Retinal pigment epithelial cell (primary cell): ENCODE results near the gene KRTAP5-3.

Experiments
- DNase-seq: peaks from one replicate; pipeline ENCODE4 v3.0.0-alpha.2; 2010; ENCODE audit warnings: low read depth
- H3K4me3 ChIP-seq: 2 replicates; pipeline ENCODE4 v1.5.1; 2011; ENCODE audit warnings: mild to moderate bottlenecking, low read length, control low read depth, moderate library complexity
- TF ChIP-seq, protein P1 (sequence below): conservative IDR thresholded peaks from 2 replicates; pipeline ENCODE4 v1.5.1; 2011; ENCODE audit warnings: low read depth, low read length, control low read depth, inconsistent platforms

Gene KRTAP5-3, protein sequence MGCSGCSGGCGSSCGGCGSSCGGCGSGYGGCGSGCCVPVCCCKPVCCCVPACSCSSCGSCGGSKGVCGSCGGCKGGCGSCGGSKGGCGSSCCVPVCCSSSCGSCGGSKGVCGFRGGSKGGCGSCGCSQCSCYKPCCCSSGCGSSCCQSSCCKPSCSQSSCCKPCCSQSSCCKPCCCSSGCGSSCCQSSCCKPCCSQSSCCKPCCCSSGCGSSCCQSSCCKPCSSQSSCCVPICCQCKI

DNA sequence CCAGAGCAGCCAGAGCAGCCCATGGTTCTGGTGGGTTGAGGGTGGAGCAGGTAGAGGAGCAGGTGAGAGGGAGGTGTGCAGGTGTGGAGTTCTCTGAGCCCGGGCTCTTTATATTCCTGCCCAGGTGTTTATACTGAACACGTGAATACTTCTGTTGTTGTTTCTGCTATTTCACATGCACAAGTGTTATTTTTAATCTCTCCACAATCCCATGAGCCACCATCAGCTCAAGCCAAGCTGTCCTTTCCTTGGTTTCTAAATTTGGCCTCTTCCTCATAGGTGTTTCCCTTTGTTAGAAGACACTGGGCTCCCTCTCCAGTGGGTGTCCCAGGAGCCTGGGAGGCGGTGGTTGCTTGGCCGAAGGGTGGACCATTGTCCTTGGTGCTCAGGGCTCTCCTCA, at the start of gene KRTAP5-3:
TSS of gene KRTAP5-3 (minus strand) at position 101 of the 400 bp plus-strand sequence. CDS start at position 23, 78 bp downstream.
- no peak for DNase-seq
- no peak within 1 kb of the TSS for H3K4me3 ChIP-seq
- TF ChIP-seq, protein P1, sequence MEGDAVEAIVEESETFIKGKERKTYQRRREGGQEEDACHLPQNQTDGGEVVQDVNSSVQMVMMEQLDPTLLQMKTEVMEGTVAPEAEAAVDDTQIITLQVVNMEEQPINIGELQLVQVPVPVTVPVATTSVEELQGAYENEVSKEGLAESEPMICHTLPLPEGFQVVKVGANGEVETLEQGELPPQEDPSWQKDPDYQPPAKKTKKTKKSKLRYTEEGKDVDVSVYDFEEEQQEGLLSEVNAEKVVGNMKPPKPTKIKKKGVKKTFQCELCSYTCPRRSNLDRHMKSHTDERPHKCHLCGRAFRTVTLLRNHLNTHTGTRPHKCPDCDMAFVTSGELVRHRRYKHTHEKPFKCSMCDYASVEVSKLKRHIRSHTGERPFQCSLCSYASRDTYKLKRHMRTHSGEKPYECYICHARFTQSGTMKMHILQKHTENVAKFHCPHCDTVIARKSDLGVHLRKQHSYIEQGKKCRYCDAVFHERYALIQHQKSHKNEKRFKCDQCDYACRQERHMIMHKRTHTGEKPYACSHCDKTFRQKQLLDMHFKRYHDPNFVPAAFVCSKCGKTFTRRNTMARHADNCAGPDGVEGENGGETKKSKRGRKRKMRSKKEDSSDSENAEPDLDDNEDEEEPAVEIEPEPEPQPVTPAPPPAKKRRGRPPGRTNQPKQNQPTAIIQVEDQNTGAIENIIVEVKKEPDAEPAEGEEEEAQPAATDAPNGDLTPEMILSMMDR = no peak

DNA sequence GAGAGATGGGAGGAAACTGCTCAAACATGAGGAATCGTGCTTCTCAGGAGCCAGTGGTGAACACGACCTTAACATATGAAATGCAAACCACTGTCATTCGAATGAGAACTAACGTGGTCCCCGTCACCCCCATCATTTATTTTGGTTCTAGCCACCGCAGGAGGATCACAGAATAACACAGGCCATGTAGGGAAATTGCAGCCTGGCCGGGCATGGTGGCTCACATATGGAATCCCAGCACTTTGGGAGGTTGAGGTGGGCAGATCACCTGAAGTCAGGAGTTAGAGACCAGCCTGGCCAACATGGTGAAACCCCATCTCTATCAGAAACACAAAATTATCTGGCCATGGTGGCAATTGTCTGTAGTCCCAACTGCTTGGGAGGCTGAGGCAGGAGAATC, 48.4 kb upstream of the KRTAP5-3 start:
- H3K4me3 ChIP-seq = no peak overlapping the region
- no peak for DNase-seq
- TF ChIP-seq, protein P1 = no peak

DNA sequence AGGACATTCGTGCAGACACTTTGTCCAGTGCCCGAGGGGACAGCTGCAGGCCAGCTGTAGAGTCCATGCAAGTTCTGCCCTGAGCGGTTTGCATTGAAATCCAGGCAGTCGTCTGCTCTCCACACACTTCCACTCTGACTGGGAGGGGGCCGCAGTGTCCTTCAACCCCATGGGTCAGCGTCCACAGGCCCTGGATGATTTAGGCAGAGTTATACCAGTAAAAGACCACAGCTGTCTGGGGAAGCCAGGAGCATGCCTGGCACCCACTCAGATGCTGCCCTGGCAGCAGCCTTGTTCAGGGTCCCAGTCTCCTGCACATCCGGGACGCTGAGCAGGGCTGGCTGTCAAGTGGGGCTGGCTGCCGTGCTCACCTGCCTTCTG, 47.8 kb upstream of the KRTAP5-3 start:
- no peak for DNase-seq
- H3K4me3 ChIP-seq = no peak overlapping the region
- TF ChIP-seq, protein P1 = no peak

- TF ChIP-seq, protein P1 = no peak
- DNase-seq = no peak
- no peak overlapping the region for H3K4me3 ChIP-seq
Observed at GRCh38 chr11:1655168-1656060, 47.2 kb upstream of the KRTAP5-3 start.

- TF ChIP-seq, protein P1 = no peak
- DNase-seq = no peak
- H3K4me3 ChIP-seq = no peak overlapping the region
Observed at GRCh38 chr11:1654388-1655167, 46.3 kb upstream of the KRTAP5-3 start.

DNA sequence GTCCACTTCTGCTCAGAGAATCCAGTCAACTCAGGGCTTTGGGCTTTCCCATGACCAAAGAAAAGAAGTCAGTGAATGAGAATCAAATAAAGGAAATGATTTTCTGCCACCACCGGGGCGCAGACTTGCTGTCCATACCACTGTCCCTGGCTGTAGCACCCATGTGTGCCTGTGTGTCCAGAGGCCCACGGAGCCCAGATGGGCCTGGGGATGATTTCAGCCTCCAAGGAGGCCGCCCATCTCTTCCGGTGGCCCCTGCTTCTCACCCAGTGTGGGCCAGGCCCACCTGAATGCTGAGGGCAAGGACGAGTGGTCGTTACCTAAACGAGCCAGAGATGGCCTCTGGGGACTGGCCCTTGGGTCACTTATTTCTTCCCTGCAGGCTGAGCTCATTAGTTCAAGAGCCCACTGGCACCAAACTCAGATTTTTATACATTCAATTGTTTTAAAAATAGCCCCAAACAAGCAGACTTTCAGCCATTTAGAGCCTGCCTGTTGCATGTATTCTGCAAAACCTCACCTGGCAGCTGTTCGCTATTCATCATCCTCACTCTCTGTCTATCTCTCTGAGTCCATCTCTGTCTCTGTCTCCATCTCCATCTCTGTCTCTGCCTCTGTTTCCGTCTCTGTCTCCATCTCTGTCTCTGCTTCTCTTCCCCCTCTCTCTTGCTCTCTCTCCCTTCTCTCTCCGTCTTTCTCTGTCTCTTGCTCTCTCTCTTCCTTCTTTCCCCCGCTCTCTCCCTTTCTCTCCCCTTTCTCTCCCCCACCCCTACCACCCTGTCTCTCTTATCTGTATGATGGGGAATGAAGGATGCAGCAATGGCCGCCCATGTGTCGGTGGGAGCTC, 45.5 kb upstream of the KRTAP5-3 start:
- TF ChIP-seq, protein P1 = no peak
- no peak overlapping the region for H3K4me3 ChIP-seq
- no peak for DNase-seq
